Activated CD4-positive, alpha-beta T cell treated with anti-CD3 and anti-CD28 coated beads, Interleukin-2, amount 50 U/mL, for 24 hours (primary cell): ENCODE measurements around the gene TNPO1.
"Not testable (repeated sequence)": the region's sequence is repeated elsewhere in the genome, so short reads cannot be mapped to it uniquely, and the experiment has no call there.

Experiments
- DNase-seq, 2 donors: peaks; one replicate each; pipeline ENCODE4 v3.0.0-alpha.2; 2020; ENCODE audit warnings: low read depth in 1 of 2, low spot score in 1 of 2

TNPO1 gene

GRCh38 chr5:72925336-72926010 lies 109.0 kb downstream of the TNPO1 start:
- DNase-seq: no peak

GRCh38 chr5:72932686-72933085 lies 116.2 kb downstream of the TNPO1 start:
- DNase-seq: not testable (repeated sequence)

- not testable (repeated sequence) for DNase-seq
Measured at GRCh38 chr5:72934953-72935725, 118.7 kb downstream of the TNPO1 start.

- no peak for DNase-seq
Measured at GRCh38 chr5:72936893-72937292, 120.4 kb downstream of the TNPO1 start.

GRCh38 chr5:72937517-72938061 lies 121.1 kb downstream of the TNPO1 start:
- DNase-seq: no peak

- no peak for DNase-seq
Measured at GRCh38 chr5:72938206-72938605, 121.7 kb downstream of the TNPO1 start.

GRCh38 chr5:72940082-72940481 lies 123.6 kb downstream of the TNPO1 start:
- DNase-seq: no peak

- no peak for DNase-seq
Measured at GRCh38 chr5:72943307-72943706, 126.8 kb downstream of the TNPO1 start.

- DNase-seq: no peak
Measured at GRCh38 chr5:72947498-72947897, 131.0 kb downstream of the TNPO1 start.

GRCh38 chr5:72949481-72949880 lies 133.0 kb downstream of the TNPO1 start:
- no peak for DNase-seq

GRCh38 chr5:72951671-72952468 lies 135.4 kb downstream of the TNPO1 start:
- no peak for DNase-seq

- DNase-seq: no peak
Measured at GRCh38 chr5:72954389-72954788, 137.9 kb downstream of the TNPO1 start.

- peak in 1 of 2 donors; percentile 10 for DNase-seq
Measured at GRCh38 chr5:72955143-72955767, 138.8 kb downstream of the TNPO1 start.

- peak; percentile 93 to 94 for DNase-seq
Measured at GRCh38 chr5:72955768-72956323, 139.4 kb downstream of the TNPO1 start, which contains the start of gene FCHO2. Gene FCHO2, plus strand, starts transcription at chr5:72956041. Its CDS starts 56 bp downstream, at chr5:72956097.

GRCh38 chr5:72956324-72957140 lies 140.1 kb downstream of the TNPO1 start:
- peak in 1 of 2 donors; percentile 4 for DNase-seq

GRCh38 chr5:72957337-72957736 lies 140.9 kb downstream of the TNPO1 start:
- DNase-seq: no peak

- no peak for DNase-seq
Measured at GRCh38 chr5:72959257-72959656, 142.8 kb downstream of the TNPO1 start.
